Large intestine (tissue), 12 donors: Measurements from ENCODE around the gene UNC45A. TPM values are rescaled to one million over a fixed set of nuclear protein-coding genes. Genes with fewer than 3 reads are reported as not detected.

Source experiments
- DNase-seq, 2 donors: peaks; one replicate each; pipeline versions ENCODE4 v3.0.0 to v3.0.0-alpha.2; 2013
- H3K27ac ChIP-seq: one replicate; pipeline ENCODE4 v1.5.1; 2013; ENCODE audit warnings: low read length
- H3K27me3 ChIP-seq: 2 replicates; pipeline ENCODE4 v1.6.1; 2013; ENCODE audit warnings: low read length; ENCODE audit not compliant: control insufficient read depth, insufficient read depth
- H3K36me3 ChIP-seq: 2 replicates; pipeline ENCODE4 v1.6.1; 2013; ENCODE audit warnings: low read length; ENCODE audit not compliant: control insufficient read depth, insufficient read depth
- H3K4me1 ChIP-seq: one replicate; pipeline ENCODE4 v1.6.1; 2013; ENCODE audit warnings: low read length; ENCODE audit not compliant: control insufficient read depth, insufficient read depth
- H3K4me3 ChIP-seq: one replicate; pipeline ENCODE4 v1.5.1; 2013; ENCODE audit warnings: low read length
- H3K9me3 ChIP-seq: one replicate; pipeline ENCODE4 v1.6.1; 2013; ENCODE audit warnings: mild to moderate bottlenecking, low read depth, low read length, moderate library complexity; ENCODE audit not compliant: control insufficient read depth
- WGBS: methylation state at CpG from one replicate; pipeline ENCODE4 v1.1.5; 2013; ENCODE audit warnings: low lambda C conversion rate; ENCODE audit not compliant: insufficient coverage; 5-methylcytosine and 5-hydroxymethylcytosine counted together
- long read RNA-seq, 11 donors: transcript quantifications; one replicate each; lab custom pipeline, GENCODE V29; 2026
- polyA plus RNA-seq: library from polyadenylated mRNA; unstranded; fragments of 120-200 nt; gene quantifications from one replicate; pipeline ENCODE4 v1.2.1, GENCODE V29; 2013

Gene UNC45A, protein sequence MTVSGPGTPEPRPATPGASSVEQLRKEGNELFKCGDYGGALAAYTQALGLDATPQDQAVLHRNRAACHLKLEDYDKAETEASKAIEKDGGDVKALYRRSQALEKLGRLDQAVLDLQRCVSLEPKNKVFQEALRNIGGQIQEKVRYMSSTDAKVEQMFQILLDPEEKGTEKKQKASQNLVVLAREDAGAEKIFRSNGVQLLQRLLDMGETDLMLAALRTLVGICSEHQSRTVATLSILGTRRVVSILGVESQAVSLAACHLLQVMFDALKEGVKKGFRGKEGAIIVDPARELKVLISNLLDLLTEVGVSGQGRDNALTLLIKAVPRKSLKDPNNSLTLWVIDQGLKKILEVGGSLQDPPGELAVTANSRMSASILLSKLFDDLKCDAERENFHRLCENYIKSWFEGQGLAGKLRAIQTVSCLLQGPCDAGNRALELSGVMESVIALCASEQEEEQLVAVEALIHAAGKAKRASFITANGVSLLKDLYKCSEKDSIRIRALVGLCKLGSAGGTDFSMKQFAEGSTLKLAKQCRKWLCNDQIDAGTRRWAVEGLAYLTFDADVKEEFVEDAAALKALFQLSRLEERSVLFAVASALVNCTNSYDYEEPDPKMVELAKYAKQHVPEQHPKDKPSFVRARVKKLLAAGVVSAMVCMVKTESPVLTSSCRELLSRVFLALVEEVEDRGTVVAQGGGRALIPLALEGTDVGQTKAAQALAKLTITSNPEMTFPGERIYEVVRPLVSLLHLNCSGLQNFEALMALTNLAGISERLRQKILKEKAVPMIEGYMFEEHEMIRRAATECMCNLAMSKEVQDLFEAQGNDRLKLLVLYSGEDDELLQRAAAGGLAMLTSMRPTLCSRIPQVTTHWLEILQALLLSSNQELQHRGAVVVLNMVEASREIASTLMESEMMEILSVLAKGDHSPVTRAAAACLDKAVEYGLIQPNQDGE
- 49.1 TPM for polyA plus RNA-seq
- long read RNA-seq, donor 1, partial matches to known transcripts: 21 of 22 reads
- long read RNA-seq, donor 1, other reads (novel, unspliced or antisense): 0 of 22 reads
- long read RNA-seq, donor 2, partial matches to known transcripts: 13 of 44 reads
- long read RNA-seq, donor 2, other reads (novel, unspliced or antisense): 30 of 44 reads
- long read RNA-seq, donor 3: 0 reads
- long read RNA-seq, donor 4: 0 reads
- long read RNA-seq, donor 5, partial matches to known transcripts: 14 of 14 reads
- long read RNA-seq, donor 5, other reads (novel, unspliced or antisense): 0 of 14 reads
- long read RNA-seq, donor 6, partial matches to known transcripts: 25 of 26 reads
- long read RNA-seq, donor 6, other reads (novel, unspliced or antisense): 0 of 26 reads
- long read RNA-seq, donor 7, partial matches to known transcripts: 0 of 1 reads
- long read RNA-seq, donor 7, other reads (novel, unspliced or antisense): 0 of 1 reads
- long read RNA-seq, donor 8, partial matches to known transcripts: 32 of 58 reads
- long read RNA-seq, donor 8, other reads (novel, unspliced or antisense): 24 of 58 reads
- long read RNA-seq, donor 9, partial matches to known transcripts: 0 of 1 reads
- long read RNA-seq, donor 9, other reads (novel, unspliced or antisense): 0 of 1 reads
- long read RNA-seq, donor 10, partial matches to known transcripts: 24 of 27 reads
- long read RNA-seq, donor 10, other reads (novel, unspliced or antisense): 0 of 27 reads
- long read RNA-seq, donor 11, partial matches to known transcripts: 0 of 1 reads
- long read RNA-seq, donor 11, other reads (novel, unspliced or antisense): 0 of 1 reads

DNA sequence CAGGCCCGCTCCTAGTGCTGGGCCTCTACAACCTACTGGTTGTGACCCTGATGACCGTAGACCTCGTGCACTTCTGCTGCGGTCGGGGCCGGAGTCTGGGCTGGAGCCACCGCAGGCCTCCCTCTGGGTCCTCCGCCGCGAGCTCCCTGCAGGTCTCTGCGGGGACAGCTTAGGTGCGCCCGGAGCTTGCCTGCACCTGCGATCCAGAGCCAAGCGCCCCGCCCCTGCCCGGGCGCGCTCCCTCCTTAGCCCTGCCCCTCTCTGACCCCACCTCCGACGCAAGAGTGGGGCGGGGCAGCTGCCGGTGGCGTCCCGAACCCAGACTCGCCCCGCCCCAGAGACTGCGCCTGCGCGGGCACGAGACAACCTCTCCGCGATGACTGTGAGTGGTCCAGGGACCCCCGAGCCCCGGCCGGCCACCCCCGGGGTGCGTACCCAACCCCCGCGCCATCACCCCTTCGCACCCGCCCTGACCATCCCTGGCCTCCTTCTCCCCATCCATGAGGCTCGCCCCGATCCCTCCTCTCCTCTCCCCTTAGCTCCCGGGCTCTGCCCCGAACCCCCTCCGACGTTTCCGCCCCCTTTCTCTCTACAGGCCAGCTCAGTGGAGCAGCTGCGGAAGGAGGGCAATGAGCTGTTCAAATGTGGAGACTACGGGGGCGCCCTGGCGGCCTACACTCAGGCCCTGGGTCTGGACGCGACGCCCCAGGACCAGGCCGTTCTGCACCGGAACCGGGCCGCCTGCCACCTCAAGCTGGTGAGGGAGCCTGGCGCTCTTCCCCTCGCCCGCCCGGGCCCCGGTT lies at the start of gene UNC45A:
Gene UNC45A (plus strand): TSS at position 337 of the 803 bp plus-strand sequence. CDS start 40 bp downstream, at position 377.
- Histone ChIP-seq H3K36me3 (peaks cover 22% of the 10 kb centered on the region), H3K4me3 (peak within 1 kb of the TSS; percentile 85), H3K9me3 (no peaks in the 10 kb centered on the region), H3K27me3 (no peaks in the 10 kb centered on the region), H3K27ac (peak within 1 kb of the TSS; percentile 69), H3K4me1 (peaks cover 31% of the 10 kb centered on the region)
- peak; percentile 95 to 96 for DNase-seq
- WGBS: no CpG with 5 or more reads among the region's 65 CpGs

DNA sequence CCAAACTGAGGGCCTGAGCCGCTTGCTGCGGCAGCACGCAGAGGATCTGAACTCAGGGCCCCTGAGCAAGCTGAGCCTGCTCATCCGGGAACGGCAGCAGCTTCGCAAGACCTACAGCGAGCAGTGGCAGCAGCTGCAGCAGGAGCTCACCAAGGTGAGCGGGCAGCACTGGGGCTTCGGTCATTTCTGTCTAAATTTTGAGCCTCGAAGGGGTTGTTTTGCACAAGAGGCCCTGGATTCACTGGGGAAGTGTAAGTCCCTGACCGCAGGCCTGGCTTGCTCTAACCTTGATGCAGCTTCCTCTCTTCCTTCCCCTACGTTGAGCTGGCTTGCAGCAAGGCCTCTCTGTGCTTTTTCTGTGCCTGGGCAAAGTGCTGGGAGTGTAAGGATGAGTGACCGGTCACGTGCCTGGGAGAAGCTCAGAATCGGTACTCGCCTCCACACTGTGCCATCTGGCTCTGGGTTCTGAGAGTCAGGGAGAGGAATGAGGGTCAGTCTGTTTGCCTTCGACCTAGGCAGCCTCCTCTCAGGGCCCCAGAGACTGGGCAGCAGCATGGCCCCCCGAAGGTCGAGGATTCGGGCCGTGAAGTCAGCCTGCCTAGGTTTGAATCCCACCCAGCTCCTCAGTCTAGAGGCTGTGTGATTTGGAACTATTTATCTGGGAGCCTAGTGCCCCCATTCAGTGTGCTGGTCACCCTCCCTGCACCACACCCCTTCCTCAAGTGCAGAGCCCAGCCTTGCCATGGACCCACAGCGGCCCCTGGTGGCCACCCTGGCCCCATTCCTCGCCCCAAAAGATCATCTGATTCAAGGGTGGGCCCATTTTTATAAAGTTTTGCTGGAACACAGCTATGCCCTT lies 49.4 kb upstream of the UNC45A start:
- WGBS: no CpG with 5 or more reads among the region's 23 CpGs
- Histone ChIP-seq H3K4me3 (peak overlapping the region; percentile 51), H3K9me3 (no peaks in the 10 kb centered on the region), H3K4me1 (peaks cover 25% of the 10 kb centered on the region), H3K36me3 (peaks cover 34% of the 10 kb centered on the region), H3K27me3 (no peaks in the 10 kb centered on the region), H3K27ac (no peak overlapping the region)
- DNase-seq: peak; percentile 56 to 59

DNA sequence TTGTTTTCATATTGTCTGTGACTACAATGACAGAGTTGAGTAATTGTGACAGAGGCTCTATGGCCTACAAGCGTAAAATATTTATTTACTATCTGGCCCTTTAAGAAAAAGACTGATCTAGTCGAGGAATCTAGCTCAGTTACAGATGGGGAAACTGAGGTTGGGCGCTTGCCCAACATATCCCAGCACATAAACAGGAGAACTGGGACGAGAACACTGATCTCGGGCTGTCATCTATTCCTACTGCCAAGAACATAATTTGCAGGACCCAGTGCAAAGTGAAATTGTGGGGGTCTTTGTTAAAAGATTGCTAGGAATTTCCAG lies 48.8 kb upstream of the UNC45A start:
- Histone ChIP-seq H3K36me3 (peaks cover 30% of the 10 kb centered on the region), H3K9me3 (no peaks in the 10 kb centered on the region), H3K27me3 (no peaks in the 10 kb centered on the region), H3K27ac (no peak overlapping the region), H3K4me1 (peaks cover 25% of the 10 kb centered on the region), H3K4me3 (no peak overlapping the region)
- 76% methylated on average over 2 of the region's 5 CpGs for WGBS
- no peak for DNase-seq

DNA sequence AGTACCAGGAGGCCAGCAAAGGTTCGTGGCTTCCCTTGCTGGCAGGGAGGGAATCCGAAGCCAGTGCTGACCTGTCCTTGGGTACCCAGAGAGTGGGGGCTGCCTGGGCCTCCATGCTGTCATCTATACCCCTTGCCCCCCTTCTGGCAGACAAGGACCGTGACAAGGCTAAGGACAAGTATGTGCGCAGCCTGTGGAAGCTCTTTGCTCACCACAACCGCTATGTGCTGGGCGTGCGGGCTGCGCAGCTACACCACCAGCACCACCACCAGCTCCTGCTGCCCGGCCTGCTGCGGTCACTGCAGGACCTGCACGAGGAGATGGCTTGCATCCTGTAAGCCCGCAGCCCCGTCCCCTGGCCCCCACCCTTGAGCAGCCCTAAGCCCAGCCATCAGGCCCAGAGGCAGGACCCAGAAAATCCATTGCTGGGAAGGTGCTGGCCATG lies 48.0 kb upstream of the UNC45A start:
- no peak for DNase-seq
- H3K9me3 ChIP-seq: no peaks in the 10 kb centered on the region
- H3K4me3 ChIP-seq: no peak overlapping the region
- no peaks in the 10 kb centered on the region for H3K27me3 ChIP-seq
- peaks cover 30% of the 10 kb centered on the region for H3K36me3 ChIP-seq
- peaks cover 25% of the 10 kb centered on the region for H3K4me1 ChIP-seq
- H3K27ac ChIP-seq: no peak overlapping the region
- no CpG with 5 or more reads among the region's 13 CpGs for WGBS

DNA sequence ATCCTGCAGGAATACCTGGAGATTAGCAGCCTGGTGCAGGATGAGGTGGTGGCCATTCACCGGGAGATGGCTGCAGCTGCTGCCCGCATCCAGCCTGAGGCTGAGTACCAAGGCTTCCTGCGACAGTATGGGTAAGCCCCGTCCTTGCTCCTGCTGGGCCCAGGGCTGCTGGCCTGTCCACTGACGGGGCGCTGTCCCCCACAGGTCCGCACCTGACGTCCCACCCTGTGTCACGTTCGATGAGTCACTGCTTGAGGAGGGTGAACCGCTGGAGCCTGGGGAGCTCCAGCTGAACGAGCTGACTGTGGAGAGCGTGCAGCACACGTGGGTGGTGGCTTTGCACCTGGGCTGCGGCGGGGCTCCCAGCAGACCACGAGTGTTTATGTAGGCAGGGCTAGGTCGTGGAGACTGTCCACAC lies 45.8 kb upstream of the UNC45A start:
- DNase-seq: no peak
- Histone ChIP-seq H3K27ac (no peak overlapping the region), H3K27me3 (no peaks in the 10 kb centered on the region), H3K4me3 (no peak overlapping the region), H3K9me3 (no peaks in the 10 kb centered on the region), H3K4me1 (peaks cover 11% of the 10 kb centered on the region), H3K36me3 (peaks cover 42% of the 10 kb centered on the region)
- WGBS: no CpG with 5 or more reads among the region's 18 CpGs

DNA sequence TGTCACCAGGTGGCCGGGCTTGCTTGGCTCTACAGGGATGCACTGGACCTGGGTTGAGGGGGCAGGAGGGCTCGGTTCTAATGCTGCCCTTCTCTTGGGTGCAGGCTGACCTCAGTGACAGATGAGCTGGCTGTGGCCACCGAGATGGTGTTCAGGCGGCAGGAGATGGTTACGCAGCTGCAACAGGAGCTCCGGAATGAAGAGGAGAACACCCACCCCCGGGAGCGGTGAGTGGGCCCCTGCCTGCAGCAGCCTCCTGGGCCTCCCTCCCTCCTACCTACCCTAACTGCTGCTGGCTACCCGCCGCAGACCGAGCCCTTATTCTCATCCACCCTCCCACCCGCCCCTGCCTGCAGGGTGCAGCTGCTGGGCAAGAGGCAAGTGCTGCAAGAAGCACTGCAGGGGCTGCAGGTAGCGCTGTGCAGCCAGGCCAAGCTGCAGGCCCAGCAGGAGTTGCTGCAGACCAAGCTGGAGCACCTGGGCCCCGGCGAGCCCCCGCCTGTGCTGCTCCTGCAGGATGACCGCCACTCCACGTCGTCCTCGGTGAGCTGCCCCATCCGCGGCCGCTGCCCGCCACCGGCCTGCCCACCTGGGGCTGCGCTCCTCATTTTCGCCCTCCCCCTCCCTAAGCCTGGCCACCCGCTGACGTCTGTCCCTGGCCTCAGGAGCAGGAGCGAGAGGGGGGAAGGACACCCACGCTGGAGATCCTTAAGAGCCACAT lies 45.2 kb upstream of the UNC45A start:
- WGBS: no CpG with 5 or more reads among the region's 31 CpGs
- Histone ChIP-seq H3K9me3 (no peaks in the 10 kb centered on the region), H3K4me1 (peaks cover 7% of the 10 kb centered on the region), H3K4me3 (no peak overlapping the region), H3K27me3 (no peaks in the 10 kb centered on the region), H3K27ac (no peak overlapping the region), H3K36me3 (peaks cover 42% of the 10 kb centered on the region)
- DNase-seq: no peak

DNA sequence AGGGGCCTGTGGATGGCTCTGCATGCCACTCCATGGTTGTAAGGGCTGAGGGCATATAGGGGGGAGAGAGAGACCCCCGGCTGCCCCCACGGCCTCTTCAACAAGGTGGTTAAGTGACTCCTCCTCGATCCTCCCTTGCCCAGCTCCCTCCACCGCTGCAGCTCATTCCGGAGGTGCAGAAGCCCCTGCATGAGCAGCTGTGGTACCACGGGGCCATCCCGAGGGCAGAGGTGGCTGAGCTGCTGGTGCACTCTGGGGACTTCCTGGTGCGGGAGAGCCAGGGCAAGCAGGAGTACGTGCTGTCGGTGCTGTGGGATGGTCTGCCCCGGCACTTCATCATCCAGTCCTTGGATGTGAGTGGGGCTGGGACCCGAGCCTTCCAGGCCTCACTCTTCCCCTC lies 44.2 kb upstream of the UNC45A start:
- Histone ChIP-seq H3K4me1 (peaks cover 1% of the 10 kb centered on the region), H3K36me3 (peaks cover 47% of the 10 kb centered on the region), H3K27me3 (no peaks in the 10 kb centered on the region), H3K9me3 (no peaks in the 10 kb centered on the region), H3K27ac (no peak overlapping the region), H3K4me3 (no peak overlapping the region)
- no peak for DNase-seq
- no CpG with 5 or more reads among the region's 12 CpGs for WGBS

DNA sequence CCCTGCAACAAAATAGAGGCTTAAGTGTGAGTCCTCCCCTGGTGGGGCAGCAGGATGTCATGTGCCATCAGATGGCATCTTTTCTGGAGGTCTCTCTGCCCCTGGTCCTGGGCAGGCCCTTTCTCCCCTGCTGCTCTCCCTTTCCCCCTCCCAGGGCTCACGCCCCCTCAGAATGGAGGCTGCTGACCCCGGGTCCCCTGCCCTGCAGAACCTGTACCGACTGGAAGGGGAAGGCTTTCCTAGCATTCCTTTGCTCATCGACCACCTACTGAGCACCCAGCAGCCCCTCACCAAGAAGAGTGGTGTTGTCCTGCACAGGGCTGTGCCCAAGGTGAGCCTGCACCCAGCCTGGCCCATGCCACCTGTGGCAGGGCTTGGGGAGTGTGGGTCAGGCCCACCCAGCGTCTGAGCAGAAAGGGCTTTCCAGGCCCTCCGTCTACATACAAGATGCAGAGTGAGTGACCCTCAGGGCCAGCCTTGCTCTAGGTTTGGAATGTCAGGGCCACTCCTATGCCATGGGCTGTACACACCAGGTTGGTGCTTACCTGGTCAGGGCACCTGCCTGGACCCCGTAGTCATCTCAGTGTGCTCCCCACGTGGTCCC lies 43.6 kb upstream of the UNC45A start:
- Histone ChIP-seq H3K27ac (no peak overlapping the region), H3K4me1 (no peaks in the 10 kb centered on the region), H3K36me3 (peaks cover 47% of the 10 kb centered on the region), H3K9me3 (no peaks in the 10 kb centered on the region), H3K4me3 (no peak overlapping the region), H3K27me3 (no peaks in the 10 kb centered on the region)
- WGBS: no CpG with 5 or more reads among the region's 8 CpGs
- no peak for DNase-seq
